Activated naive CD4-positive, alpha-beta T cell treated with anti-CD3 and anti-CD28 coated beads for 36 hours (primary cell): Measurements from ENCODE around the gene MICALL2. TPM values are rescaled to one million over a fixed set of nuclear protein-coding genes. Genes with fewer than 3 reads are reported as not detected.

Experiments used
- CTCF ChIA-PET: fragments of 350-600 bp; sonication (Branson Sonifier 250); formaldehyde crosslinking; loops from one replicate; lab custom pipeline; 2021; ENCODE audit warnings: antibody characterized with exemption; lab: Charles Lee
- DNase-seq: peaks from one replicate; pipeline ENCODE4 v3.0.0-alpha.2; 2020
- H3K27ac Mint-ChIP-seq: one replicate; pipeline ENCODE4 v1.8.0; 2021; ENCODE audit warnings: mild to moderate bottlenecking, mixed read lengths
- H3K27me3 Mint-ChIP-seq: one replicate; pipeline ENCODE4 v1.8.0; 2021; ENCODE audit warnings: low read depth, mixed read lengths
- H3K36me3 Mint-ChIP-seq: one replicate; pipeline ENCODE4 v1.8.0; 2021; ENCODE audit warnings: low read depth, mixed read lengths
- H3K4me1 Mint-ChIP-seq: one replicate; pipeline ENCODE4 v1.8.0; 2021; ENCODE audit warnings: low read depth, mixed read lengths
- H3K4me3 Mint-ChIP-seq: one replicate; pipeline ENCODE4 v1.8.0; 2021; ENCODE audit warnings: mild to moderate bottlenecking, moderate library complexity, mixed read lengths
- H3K9me3 Mint-ChIP-seq: one replicate; pipeline ENCODE4 v1.8.0; 2021; ENCODE audit warnings: mixed read lengths
- intact Hi-C: fragments of 100-400 bp; cut with micrococcal nuclease; formaldehyde crosslinking; loops from one replicate; pipeline ENCODE4 v1.15.1; 2023
- total RNA-seq, 2 experiments: library from RNA; stranded (reverse); gene quantifications; one replicate each; pipeline ENCODE4 v1.2.3, GENCODE V29; 2021

The MICALL2 gene
- total RNA-seq, 2 experiments from 2014 or later: 3.7 to 4.2 TPM

GRCh38 chr7:1489336-1489735, 30.1 kb upstream of the MICALL2 start:
- H3K27me3 Mint-ChIP-seq: no peaks in the 10 kb centered on the region
- H3K9me3 Mint-ChIP-seq: no peaks in the 10 kb centered on the region
- H3K27ac Mint-ChIP-seq: no peak overlapping the region
- peaks cover 16% of the 10 kb centered on the region for H3K36me3 Mint-ChIP-seq
- no peak overlapping the region for H3K4me3 Mint-ChIP-seq
- CTCF ChIA-PET: no interaction called here
- no peak for DNase-seq
- no peaks in the 10 kb centered on the region for H3K4me1 Mint-ChIP-seq
- intact Hi-C loops: no loop called here

- H3K9me3 Mint-ChIP-seq: no peaks in the 10 kb centered on the region
- no peaks in the 10 kb centered on the region for H3K4me1 Mint-ChIP-seq
- H3K36me3 Mint-ChIP-seq: peaks cover 16% of the 10 kb centered on the region
- no peaks in the 10 kb centered on the region for H3K27me3 Mint-ChIP-seq
- no peak overlapping the region for H3K27ac Mint-ChIP-seq
- no peak overlapping the region for H3K4me3 Mint-ChIP-seq
- no peak for DNase-seq
- CTCF ChIA-PET: no interaction called here
- intact Hi-C loops: no loop called here
These were observed 28.7 kb upstream of the MICALL2 start for GRCh38 chr7:1488016-1488415.

GRCh38 chr7:1487466-1487865, 28.2 kb upstream of the MICALL2 start:
- Mint-ChIP-seq H3K4me3 (no peak overlapping the region), H3K27ac (no peak overlapping the region), H3K36me3 (peaks cover 15% of the 10 kb centered on the region), H3K27me3 (no peaks in the 10 kb centered on the region), H3K9me3 (no peaks in the 10 kb centered on the region), H3K4me1 (no peaks in the 10 kb centered on the region)
- CTCF ChIA-PET: no interaction called here
- intact Hi-C loops: no loop called here
- no peak for DNase-seq

GRCh38 chr7:1486571-1486970, 27.3 kb upstream of the MICALL2 start:
- intact Hi-C loops: no loop called here
- Mint-ChIP-seq H3K4me3 (no peak overlapping the region), H3K36me3 (peaks cover 11% of the 10 kb centered on the region), H3K9me3 (no peaks in the 10 kb centered on the region), H3K4me1 (no peaks in the 10 kb centered on the region), H3K27ac (no peak overlapping the region), H3K27me3 (no peaks in the 10 kb centered on the region)
- no peak for DNase-seq
- CTCF ChIA-PET: no interaction called here

DNA sequence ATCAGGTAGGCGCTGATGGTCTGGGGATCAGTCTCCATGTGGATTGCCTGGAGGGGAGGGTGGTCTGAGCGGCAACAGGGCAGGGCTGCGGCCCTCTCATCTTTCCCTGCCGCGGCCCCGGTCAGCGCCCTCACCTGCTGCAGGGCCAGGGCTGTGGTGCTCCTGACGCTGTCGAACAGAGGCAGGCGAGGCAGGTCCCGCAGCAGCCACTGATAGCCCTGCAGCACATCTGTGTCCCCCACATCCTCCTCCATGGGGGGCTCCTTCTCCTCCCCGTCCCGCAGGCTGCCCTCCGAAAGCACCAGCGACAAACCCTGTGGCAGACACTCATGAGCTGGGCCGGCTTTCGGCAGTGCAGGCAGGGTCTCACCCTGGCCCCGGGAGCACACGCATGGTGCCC, 25.9 kb upstream of the MICALL2 start:
- H3K36me3 Mint-ChIP-seq: peaks cover 4% of the 10 kb centered on the region
- no peaks in the 10 kb centered on the region for H3K27me3 Mint-ChIP-seq
- no peak overlapping the region for H3K4me3 Mint-ChIP-seq
- no peak overlapping the region for H3K27ac Mint-ChIP-seq
- no peak for DNase-seq
- CTCF ChIA-PET: interaction anchor here (1.1 kb wide), 1 partner anchor 11 kb away, joined by 3 read pairs; no protein-coding TSS in a partner anchor
- intact Hi-C loops: no loop called here
- H3K9me3 Mint-ChIP-seq: no peaks in the 10 kb centered on the region
- no peaks in the 10 kb centered on the region for H3K4me1 Mint-ChIP-seq

DNA sequence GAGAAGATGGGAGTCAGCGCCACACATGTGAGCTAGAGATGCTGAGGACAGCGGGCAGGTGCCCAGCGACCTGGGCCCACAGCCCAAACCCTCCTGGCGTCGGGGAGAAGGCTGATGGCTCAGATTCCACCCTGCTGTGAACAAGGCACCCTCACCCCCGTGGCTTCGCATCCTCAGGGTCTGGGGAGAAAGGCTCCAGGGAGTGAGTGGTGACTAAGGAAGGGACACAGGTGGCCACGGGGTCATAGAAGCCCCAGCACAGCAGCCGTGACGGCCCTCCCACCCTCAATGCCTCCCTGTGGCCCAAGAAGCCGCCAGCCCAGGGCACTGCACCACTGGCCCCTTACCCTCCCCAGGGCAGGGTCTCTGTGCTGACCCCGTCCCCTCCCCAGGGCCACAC, 25.3 kb upstream of the MICALL2 start:
- Mint-ChIP-seq H3K27me3 (no peaks in the 10 kb centered on the region), H3K9me3 (no peaks in the 10 kb centered on the region), H3K4me1 (no peaks in the 10 kb centered on the region), H3K27ac (no peak overlapping the region), H3K4me3 (no peak overlapping the region), H3K36me3 (peaks cover 4% of the 10 kb centered on the region)
- intact Hi-C loops: no loop called here
- DNase-seq: no peak
- CTCF ChIA-PET: no interaction called here

DNA sequence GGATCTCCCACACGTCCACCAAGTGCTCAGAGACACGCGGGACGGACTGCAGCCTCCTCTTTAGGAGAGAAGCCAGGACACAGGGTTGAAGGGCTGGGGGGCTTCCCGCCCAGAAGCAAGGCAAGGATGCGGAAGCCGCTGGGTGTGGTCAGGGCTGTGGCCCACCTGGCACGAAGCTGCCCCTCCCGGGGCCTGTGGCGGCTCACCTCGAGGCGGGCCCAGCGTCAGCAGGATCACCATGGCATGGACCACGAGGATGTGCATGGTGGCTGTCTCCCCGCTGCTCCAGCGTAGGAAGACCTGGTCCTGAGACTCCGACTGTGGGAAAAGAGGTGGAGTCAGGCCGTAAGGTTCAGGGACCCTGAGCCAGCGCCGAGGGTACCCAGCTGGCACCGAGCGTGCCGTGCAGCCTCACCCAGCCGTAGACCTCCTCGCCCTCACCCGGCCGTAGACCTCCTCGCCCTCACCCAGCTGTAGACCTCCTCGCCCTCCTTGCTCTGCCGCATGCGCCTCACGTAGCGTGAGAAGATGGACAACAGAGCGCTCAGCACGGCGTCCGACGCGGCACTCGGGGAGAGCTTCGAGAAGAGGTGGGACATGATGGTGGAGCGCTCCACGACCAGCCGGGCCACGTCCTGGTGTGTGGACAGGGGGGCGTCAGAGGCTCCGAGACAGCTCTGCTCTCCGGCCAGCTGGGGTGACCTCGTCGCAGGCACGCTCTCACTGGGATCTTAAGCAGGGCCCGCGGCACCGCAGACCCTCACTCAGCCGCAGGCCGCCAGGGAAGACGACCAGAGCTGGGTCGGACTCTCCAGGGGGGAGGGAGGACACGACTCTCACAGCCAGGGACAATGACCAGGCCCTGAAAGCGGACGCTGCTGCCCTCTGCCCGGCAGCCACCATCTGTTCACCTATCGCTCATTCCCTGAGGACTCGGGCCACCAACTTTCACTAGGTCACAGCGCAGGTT, 24.6 kb upstream of the MICALL2 start:
- H3K9me3 Mint-ChIP-seq: no peaks in the 10 kb centered on the region
- no peak overlapping the region for H3K27ac Mint-ChIP-seq
- H3K4me3 Mint-ChIP-seq: no peak overlapping the region
- H3K36me3 Mint-ChIP-seq: peaks cover 3% of the 10 kb centered on the region
- H3K4me1 Mint-ChIP-seq: no peaks in the 10 kb centered on the region
- no peaks in the 10 kb centered on the region for H3K27me3 Mint-ChIP-seq
- no peak for DNase-seq
- intact Hi-C loops: no loop called here
- CTCF ChIA-PET: interaction anchor here (1.2 kb wide), 1 partner anchor 10 kb away, joined by 3 read pairs; no protein-coding TSS in a partner anchor

DNA sequence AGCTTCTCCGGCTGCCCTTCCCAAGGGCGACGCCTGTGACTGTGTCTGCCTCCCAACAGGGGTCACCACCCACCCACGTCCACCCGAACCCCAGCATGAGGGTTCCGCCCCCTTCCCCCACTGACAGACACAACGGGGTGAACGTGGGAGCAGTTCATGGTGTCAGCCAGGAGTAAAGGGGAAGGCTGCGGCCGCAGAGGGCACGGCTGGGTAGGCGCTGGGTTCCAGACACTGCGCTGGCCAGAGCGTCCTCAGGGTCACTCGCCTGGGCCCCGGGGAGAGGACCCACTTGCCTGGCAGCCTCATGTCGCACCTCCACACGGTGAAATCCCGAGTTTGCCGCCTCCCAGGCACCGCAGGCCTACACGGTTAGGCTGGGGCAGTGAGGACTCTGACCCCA, 23.8 kb upstream of the MICALL2 start:
- H3K36me3 Mint-ChIP-seq: peaks cover 2% of the 10 kb centered on the region
- DNase-seq: no peak
- H3K9me3 Mint-ChIP-seq: no peaks in the 10 kb centered on the region
- intact Hi-C loops: no loop called here
- H3K4me3 Mint-ChIP-seq: no peak overlapping the region
- CTCF ChIA-PET: interaction anchor here (1.2 kb wide), 1 partner anchor 9 kb away, joined by 3 read pairs; no protein-coding TSS in a partner anchor
- no peaks in the 10 kb centered on the region for H3K27me3 Mint-ChIP-seq
- H3K27ac Mint-ChIP-seq: no peak overlapping the region
- H3K4me1 Mint-ChIP-seq: no peaks in the 10 kb centered on the region

GRCh38 chr7:1481300-1481699, 22.0 kb upstream of the MICALL2 start:
- CTCF ChIA-PET: no interaction called here
- intact Hi-C loops: no loop called here
- DNase-seq: no peak
- Mint-ChIP-seq H3K9me3 (no peaks in the 10 kb centered on the region), H3K36me3 (peaks cover 2% of the 10 kb centered on the region), H3K27ac (no peak overlapping the region), H3K4me1 (no peaks in the 10 kb centered on the region), H3K4me3 (no peak overlapping the region), H3K27me3 (no peaks in the 10 kb centered on the region)

- H3K9me3 Mint-ChIP-seq: no peaks in the 10 kb centered on the region
- H3K27ac Mint-ChIP-seq: no peak overlapping the region
- H3K36me3 Mint-ChIP-seq: peaks cover 2% of the 10 kb centered on the region
- no peak overlapping the region for H3K4me3 Mint-ChIP-seq
- CTCF ChIA-PET: no interaction called here
- no peaks in the 10 kb centered on the region for H3K4me1 Mint-ChIP-seq
- no peak for DNase-seq
- intact Hi-C loops: no loop called here
- H3K27me3 Mint-ChIP-seq: no peaks in the 10 kb centered on the region
These were observed 21.4 kb upstream of the MICALL2 start for GRCh38 chr7:1480670-1481069.

- CTCF ChIA-PET: no interaction called here
- no peak for DNase-seq
- peaks cover 4% of the 10 kb centered on the region for H3K36me3 Mint-ChIP-seq
- no peaks in the 10 kb centered on the region for H3K27me3 Mint-ChIP-seq
- no peak overlapping the region for H3K4me3 Mint-ChIP-seq
- intact Hi-C loops: no loop called here
- peaks cover 5% of the 10 kb centered on the region for H3K4me1 Mint-ChIP-seq
- H3K27ac Mint-ChIP-seq: no peak overlapping the region
- H3K9me3 Mint-ChIP-seq: no peaks in the 10 kb centered on the region
These were observed 20.0 kb upstream of the MICALL2 start for GRCh38 chr7:1479287-1479686.

DNA sequence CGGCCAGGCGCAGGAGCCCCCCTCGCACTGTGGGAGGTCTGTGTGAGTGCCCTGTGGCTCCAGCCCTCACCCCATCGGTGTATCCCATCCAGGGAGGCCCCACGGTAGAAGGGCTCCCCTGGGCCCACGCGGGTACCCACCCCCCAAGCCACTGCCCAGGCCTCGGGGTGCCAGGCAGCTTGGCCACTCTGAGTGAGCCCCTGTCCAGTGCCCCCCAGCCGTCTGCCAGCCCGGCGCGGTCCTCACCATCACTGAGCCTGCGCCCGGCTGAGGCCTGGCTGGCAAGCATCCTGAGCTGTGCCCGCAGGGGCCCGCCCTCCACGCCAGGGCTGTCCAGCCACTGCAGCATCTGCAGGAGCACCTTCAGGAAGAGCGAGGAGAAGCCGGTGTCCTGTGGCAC, 19.2 kb upstream of the MICALL2 start:
- intact Hi-C loops: no loop called here
- CTCF ChIA-PET: no interaction called here
- Mint-ChIP-seq H3K36me3 (peaks cover 4% of the 10 kb centered on the region), H3K4me3 (no peak overlapping the region), H3K4me1 (peaks cover 10% of the 10 kb centered on the region), H3K9me3 (no peaks in the 10 kb centered on the region), H3K27ac (no peak overlapping the region), H3K27me3 (no peaks in the 10 kb centered on the region)
- DNase-seq: no peak

DNA sequence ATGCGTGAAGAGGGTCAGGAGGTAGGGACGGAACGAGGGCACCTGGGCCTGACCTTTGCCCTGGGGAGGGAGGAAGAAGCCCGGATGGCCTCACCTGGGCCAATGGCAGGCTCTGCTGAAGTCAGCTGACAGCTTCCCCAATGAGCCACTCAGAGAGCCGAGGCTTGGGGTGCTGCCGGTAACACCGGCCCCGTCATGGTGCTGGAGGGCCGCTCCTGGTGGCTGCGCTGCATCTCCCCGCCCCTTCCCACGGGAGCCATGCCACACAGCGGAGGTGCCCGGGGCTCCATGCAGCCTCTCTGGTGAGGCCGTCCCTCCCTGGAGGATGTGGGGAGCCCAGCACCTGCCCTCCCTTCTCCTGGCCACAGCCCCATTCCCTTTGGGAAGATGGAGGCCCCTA, 17.6 kb upstream of the MICALL2 start:
- Mint-ChIP-seq H3K27me3 (no peaks in the 10 kb centered on the region), H3K4me1 (peaks cover 10% of the 10 kb centered on the region), H3K27ac (no peak overlapping the region), H3K36me3 (peaks cover 2% of the 10 kb centered on the region), H3K9me3 (no peaks in the 10 kb centered on the region), H3K4me3 (no peak overlapping the region)
- intact Hi-C loops: no loop called here
- no peak for DNase-seq
- CTCF ChIA-PET: no interaction called here
